Measurements from ENCODE around the gene FECH.

GRCh38 chr18:57579934-57580333 lies 6.6 kb downstream of the FECH start:
- TF ChIP-seq POLR2A (IDR thresholded peaks at IDR 0.05) (no peak), CTCF (IDR thresholded peaks at IDR 0.05) (no peak)
